ENCODE data around the gene HMGB3.
"Not testable (repeated sequence)": the region's sequence is repeated elsewhere in the genome, so short reads cannot be mapped to it uniquely, and the experiment has no call there.

Gene HMGB3

DNA sequence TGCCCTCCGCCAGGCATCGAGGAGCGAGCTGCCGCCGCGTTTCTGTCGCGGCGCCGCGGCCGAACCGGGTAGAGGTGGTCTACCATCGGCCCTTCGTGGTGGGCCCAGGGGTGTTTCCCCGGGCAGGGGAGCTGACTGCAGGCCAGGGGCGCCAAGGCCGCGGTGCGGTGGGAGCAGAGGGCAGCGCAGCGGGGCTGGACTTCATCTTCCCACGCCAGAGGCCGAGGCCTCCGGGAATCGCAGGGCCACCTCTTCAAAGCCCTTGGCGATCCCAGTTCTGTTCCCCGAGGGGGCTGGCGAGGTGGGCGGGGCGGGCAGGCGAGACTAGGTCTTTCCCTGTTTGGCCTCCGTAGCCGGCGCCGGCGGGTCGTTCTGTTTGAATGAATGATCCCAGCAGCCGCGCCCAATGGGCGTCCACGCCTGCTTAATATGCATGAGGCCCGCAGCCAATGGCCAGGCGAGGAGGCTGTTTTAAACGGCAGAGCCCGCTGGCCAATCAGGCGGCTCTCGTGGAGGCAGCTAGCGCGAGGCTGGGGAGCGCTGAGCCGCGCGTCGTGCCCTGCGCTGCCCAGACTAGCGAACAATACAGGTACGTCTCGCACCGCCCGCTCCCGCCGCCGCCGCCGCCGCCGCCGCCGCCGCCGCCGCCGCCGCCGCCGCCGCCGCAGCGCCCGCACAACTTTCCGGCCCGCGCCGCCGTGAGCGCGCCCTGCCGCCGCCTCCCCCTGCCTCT lies at the start of gene HMGB3:
HMGB3 (plus strand) TSS at position 548 of the 733 bp plus-strand sequence. CDS start 2,265 bp downstream, outside the sequence.
- DNase-seq (ENCODE audit: low read depth, low spot score): peak; percentile 95

- DNase-seq (ENCODE audit: low read depth, low spot score): no peak
These were observed 49.2 kb upstream of the HMGB3 start for GRCh38 chrX:150933945-150934350.

DNA sequence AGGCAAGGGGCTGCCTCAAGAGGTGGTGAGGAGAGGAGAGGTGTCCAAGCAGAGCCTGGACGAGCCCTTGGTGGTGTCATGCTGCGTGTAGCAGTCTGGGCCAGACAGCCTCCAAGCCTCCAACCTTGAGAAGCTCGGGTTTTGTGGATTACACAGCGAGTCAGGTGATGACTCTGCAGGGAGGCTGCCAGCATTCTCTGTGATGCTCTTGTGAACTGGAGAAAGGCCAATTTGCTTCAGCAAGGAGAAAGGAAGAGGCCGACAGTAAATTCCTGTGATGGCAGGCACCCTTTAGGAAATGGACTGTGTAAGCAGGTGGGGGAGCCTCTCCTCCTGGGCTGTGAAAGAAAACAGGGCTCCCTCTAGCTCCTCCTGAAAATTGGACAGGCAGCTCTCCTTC lies 48.7 kb upstream of the HMGB3 start:
- peak; percentile 73 for DNase-seq (ENCODE audit: low read depth, low spot score)

DNA sequence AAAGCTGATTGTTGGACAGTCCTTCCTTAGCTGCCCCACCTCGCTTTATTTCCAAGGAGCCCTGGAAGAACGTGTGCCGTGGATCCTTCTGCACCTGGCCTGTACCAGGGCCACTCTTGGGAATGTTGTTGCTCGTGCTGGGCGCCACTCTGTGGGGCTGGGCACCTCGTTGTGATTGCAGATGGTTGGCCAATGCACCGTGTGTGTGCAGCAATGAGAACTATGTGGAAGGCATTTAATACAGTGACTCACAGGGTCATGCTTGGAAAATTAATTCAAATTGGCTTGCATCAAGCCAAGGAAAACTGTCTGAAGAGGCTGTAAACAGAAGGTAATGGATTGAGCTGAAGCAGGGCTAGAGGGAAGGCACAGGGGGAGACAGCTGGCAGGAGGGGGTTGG lies 47.7 kb upstream of the HMGB3 start:
- DNase-seq (ENCODE audit: low read depth, low spot score): peak; percentile 82

GRCh38 chrX:150936556-150936955 lies 46.6 kb upstream of the HMGB3 start:
- peak; percentile 7 for DNase-seq (ENCODE audit: low read depth, low spot score)

DNA sequence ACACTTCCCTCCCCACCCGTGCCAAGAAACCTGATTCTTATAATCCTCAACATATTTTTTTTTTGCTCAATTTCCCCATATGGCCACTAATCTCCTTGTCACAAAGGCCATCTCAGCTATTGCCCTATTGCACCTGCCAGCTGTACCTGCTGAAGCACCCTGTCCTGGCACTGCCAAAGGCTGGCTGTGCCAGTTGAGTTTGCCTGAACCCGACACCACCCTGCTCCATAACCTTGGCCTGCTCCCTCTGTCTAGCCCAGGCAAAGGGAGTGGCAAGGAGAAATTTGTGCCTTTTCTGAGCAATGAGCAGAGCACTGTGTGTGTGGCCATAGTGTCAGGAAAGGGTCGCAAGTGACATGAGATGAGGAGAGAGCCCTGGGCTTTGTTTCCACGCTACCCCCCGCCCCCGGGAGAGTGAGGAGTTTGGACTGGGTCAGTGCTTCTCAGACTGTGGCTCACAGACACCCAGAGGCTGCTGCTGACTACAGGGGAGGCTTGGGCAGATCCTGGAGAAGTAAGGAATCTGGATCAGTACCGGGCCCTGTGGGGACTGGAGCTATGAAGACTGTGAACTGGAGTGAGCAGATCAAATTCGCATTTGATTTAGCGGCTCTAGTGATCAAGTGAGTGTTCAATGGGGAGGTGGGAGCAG lies 42.2 kb upstream of the HMGB3 start:
- no peak for DNase-seq (ENCODE audit: low read depth, low spot score)

DNA sequence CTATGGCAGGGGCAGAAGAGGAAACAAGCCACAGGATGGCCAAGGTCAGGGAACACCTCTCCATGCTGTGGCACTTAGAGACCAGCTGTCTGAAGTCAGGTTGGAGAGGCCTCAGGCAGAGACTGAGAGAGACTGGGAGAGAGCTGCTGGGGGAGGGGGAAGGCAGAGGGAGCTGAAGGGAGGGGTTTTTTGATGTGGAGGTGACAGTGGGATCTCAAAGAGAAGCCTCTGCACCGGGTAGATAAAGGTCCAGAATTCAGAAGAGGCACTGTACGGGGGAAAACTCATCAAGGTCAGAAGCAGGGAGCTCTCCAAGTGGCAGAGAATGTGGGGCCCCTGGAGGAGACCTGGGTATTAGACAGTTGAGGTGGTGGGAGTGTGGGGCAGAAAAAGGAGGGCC lies 41.6 kb upstream of the HMGB3 start:
- DNase-seq (ENCODE audit: low read depth, low spot score): no peak

DNA sequence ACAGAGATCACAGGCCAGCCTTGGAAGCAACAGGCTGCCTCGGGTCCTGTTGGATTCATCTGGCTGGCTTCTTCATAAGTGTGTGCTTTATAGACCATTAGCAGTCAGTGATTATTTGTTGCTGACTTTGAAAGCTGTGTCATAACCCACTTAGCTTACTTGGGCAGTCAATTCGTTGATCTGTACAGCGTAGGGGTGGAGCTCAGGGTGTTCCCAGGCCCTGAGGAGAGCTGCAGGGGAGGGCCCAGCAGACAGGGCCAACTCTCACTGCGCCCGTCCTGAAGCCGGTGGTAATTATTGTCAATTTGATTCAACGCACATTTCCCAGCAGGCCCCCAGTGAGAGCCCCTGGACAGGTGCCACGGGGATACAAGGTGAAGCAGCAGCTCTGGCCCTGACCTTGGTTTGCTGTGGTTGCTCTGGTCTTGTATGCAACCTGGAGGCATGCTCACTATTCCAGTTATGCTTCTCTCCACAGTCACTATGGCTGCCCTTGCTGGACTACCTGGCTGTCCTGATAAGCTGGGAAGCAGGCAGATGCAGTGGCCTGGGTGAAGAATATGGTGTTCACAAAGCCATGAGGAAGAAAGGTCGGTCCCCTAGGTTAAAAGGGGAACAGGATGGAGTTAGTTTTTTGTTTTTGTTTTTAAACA lies 40.1 kb upstream of the HMGB3 start:
- peak; percentile 22 for DNase-seq (ENCODE audit: low read depth, low spot score)

DNA sequence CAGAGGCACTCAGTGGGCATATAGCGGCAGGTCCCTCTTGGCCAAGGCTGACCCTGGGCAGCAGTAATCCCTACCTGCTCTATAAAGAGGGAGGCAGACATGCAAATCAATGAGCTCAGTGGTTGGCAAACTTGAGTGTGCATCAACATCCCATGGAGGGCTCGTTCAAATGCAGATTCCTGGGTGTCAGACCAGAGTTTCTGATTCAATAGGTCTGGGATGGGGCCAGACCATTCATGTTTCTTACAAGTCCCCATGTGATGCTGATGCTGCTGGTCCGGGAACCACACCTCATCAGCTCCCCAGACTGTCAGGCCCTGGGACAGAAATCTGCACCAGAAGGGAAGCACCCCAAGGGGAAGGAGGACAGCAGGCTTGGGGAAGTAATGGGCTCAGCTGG lies 38.9 kb upstream of the HMGB3 start:
- DNase-seq (ENCODE audit: low read depth, low spot score): no peak

GRCh38 chrX:150954951-150955350 lies 28.2 kb upstream of the HMGB3 start:
- no peak for DNase-seq (ENCODE audit: low read depth, low spot score)

- no peak for DNase-seq (ENCODE audit: low read depth, low spot score)
These were observed 27.5 kb upstream of the HMGB3 start for GRCh38 chrX:150955590-150955989.

DNA sequence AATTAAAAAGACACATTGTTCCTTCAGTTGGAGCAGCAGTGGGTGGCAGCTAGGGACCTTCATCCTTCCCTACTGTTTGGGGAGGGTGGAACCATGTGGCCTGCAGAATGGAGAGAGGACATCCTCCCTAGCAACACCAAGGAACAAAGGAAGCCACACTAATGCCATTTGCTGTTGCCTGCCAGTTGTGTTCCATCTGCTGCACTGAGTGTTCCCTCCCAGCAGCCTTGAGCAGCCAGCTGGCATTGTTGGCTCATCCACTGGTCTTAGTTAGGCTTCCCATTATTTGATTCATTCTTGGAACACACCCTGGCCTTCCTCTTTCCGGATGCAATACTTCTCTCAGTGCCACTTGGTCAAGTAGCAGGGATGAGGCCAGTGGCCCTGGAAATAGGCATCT lies 25.0 kb upstream of the HMGB3 start:
- DNase-seq (ENCODE audit: low read depth, low spot score): no peak

DNA sequence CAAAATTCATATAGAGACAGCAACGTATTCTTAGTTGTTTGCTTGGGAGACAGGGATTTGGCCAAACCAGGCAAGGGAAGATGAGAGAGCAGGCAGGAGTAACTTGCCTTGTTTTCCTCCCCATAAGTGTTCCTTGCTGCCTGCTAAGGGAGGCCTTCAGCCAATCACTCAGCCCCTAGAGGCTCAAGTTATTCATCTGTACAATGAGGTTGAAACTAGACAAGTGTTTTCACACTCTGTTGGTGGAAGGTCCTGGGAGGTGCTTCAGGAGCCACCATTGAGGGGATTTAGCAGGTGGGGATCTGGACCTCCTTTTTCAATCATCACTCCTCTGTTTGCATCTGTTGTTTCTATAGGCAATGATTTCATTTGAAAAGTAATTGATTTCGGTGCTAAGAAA lies 23.6 kb upstream of the HMGB3 start:
- DNase-seq (ENCODE audit: low read depth, low spot score): no peak

GRCh38 chrX:150961631-150962030 lies 21.5 kb upstream of the HMGB3 start:
- no peak for DNase-seq (ENCODE audit: low read depth, low spot score)

GRCh38 chrX:150964416-150964815 lies 18.7 kb upstream of the HMGB3 start:
- not testable (repeated sequence) for DNase-seq (ENCODE audit: low read depth, low spot score)

GRCh38 chrX:150966235-150966634 lies 16.9 kb upstream of the HMGB3 start:
- DNase-seq (ENCODE audit: low read depth, low spot score): no peak

GRCh38 chrX:150966742-150967141 lies 16.4 kb upstream of the HMGB3 start:
- DNase-seq (ENCODE audit: low read depth, low spot score): no peak

GRCh38 chrX:150967786-150968185 lies 15.3 kb upstream of the HMGB3 start:
- no peak for DNase-seq (ENCODE audit: low read depth, low spot score)

- DNase-seq (ENCODE audit: low read depth, low spot score): no peak
These were observed 14.0 kb upstream of the HMGB3 start for GRCh38 chrX:150968862-150969720.

- DNase-seq (ENCODE audit: low read depth, low spot score): no peak
These were observed 10.7 kb upstream of the HMGB3 start for GRCh38 chrX:150972450-150972849.

DNA sequence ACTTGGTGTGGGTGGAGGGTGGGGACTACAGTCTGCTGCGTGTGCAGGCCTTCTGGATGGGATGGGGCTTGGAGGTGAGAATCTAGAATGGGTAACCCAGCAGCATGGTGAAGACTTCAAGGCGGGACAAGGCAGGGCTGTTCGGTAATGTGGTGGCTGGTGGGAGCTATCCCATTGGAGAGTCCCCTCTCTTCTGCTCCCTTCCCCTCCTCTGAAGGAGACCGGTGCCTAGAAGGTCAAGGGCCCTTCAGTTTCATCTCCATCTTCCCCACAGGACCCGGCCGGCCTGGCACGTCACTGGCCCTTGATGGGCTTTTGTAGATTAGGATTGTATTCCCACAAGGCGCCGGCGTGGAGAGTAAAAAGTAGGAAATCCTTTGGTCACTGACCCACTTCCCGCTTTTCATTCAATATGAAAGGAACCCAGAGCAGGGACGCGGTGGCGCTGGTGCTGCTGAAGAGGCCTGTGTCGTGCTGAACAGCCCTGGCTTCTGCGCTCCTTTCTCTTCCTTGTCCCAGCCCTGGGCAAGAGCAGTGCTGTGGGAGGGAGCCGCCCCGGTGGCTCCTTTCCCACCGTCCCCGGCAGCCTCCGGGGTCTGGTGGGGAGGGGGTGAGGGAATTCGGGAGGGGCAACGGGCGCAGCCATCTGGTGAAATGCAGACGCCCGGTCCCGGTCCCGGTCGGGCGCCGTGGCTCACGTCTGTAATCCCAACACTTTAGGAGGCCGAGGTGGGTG lies 7.3 kb upstream of the HMGB3 start:
- DNase-seq (ENCODE audit: low read depth, low spot score): no peak
